Activated CD8-positive, alpha-beta T cell treated with anti-CD3 and anti-CD28 coated beads, Interleukin-2, amount 10 ng/mL, durations not matched to agents 7 days and 5 days (primary cell): Measurements from ENCODE around the gene OPN4. TPM values are rescaled to one million over a fixed set of nuclear protein-coding genes. Genes with fewer than 3 reads are reported as not detected.

Source experiments
- ATAC-seq: fragments of 150-1000 bp; cut with Tn5 transposase; one replicate; pipeline ENCODE4 v1.10.0; 2021; ENCODE audit warnings: moderate library complexity
- CTCF ChIA-PET: fragments of 350-600 bp; sonication (Branson Sonifier 250); formaldehyde crosslinking; loops from one replicate; lab custom pipeline; 2021; ENCODE audit warnings: antibody characterized with exemption; lab: Charles Lee
- POLR2A ChIA-PET: fragments of 350-600 bp; sonication (Branson Sonifier 250); formaldehyde crosslinking; loops from one replicate; lab custom pipeline; 2021; ENCODE audit warnings: antibody characterized with exemption; lab: Charles Lee
- DNase-seq: peaks from one replicate; pipeline ENCODE4 v3.0.0-alpha.2; 2020
- H3K27ac Mint-ChIP-seq: one replicate; pipeline ENCODE4 v1.8.0; 2021; ENCODE audit warnings: mild to moderate bottlenecking, mixed read lengths
- H3K27me3 Mint-ChIP-seq: one replicate; pipeline ENCODE4 v1.8.0; 2021; ENCODE audit warnings: low read depth, mixed read lengths
- H3K36me3 Mint-ChIP-seq: one replicate; pipeline ENCODE4 v1.8.0; 2021; ENCODE audit warnings: low read depth, mixed read lengths
- H3K4me1 Mint-ChIP-seq: one replicate; pipeline ENCODE4 v1.8.0; 2021; ENCODE audit warnings: low read depth, mixed read lengths
- H3K4me3 Mint-ChIP-seq: one replicate; pipeline ENCODE4 v1.8.0; 2021; ENCODE audit warnings: mild to moderate bottlenecking, mixed read lengths
- H3K9me3 Mint-ChIP-seq: one replicate; pipeline ENCODE4 v1.8.0; 2022; ENCODE audit warnings: mixed read lengths; ENCODE audit not compliant: insufficient read depth
- total RNA-seq, 2 experiments: library from RNA; stranded (reverse); gene quantifications; one replicate each; pipeline ENCODE4 v1.2.3, GENCODE V29; 2021

Gene OPN4
- total RNA-seq, 2 experiments from 2014 or later: not detected

GRCh38 chr10:86709396-86710185 lies 55.2 kb downstream of the OPN4 start:
- Mint-ChIP-seq H3K9me3 (no peaks in the 10 kb centered on the region), H3K27ac (no peak overlapping the region), H3K4me1 (peaks cover 14% of the 10 kb centered on the region), H3K4me3 (peak overlapping the region; percentile 73), H3K27me3 (no peaks in the 10 kb centered on the region), H3K36me3 (no peaks in the 10 kb centered on the region)
- no peak for ATAC-seq
- POLR2A ChIA-PET: interaction anchor here (0.5 kb wide), 1 partner anchor 308 kb away, joined by 3 read pairs; no protein-coding TSS in a partner anchor
- no peak for DNase-seq
- CTCF ChIA-PET: no interaction called here

- CTCF ChIA-PET: interaction anchor here (1.0 to 2.7 kb wide), 4 partner anchors 10 to 88 kb away, joined by 3 to 10 read pairs (median 7); no protein-coding TSS in a partner anchor
- Mint-ChIP-seq H3K4me1 (peaks cover 14% of the 10 kb centered on the region), H3K27ac (peak overlapping the region; percentile 92), H3K9me3 (no peaks in the 10 kb centered on the region), H3K27me3 (no peaks in the 10 kb centered on the region), H3K36me3 (no peaks in the 10 kb centered on the region), H3K4me3 (peak overlapping the region; percentile 73)
- ATAC-seq (peak; percentile 93), DNase-seq (peak; percentile 87)
- POLR2A ChIA-PET: interaction anchor here (1.1 to 2.8 kb wide), 3 partner anchors 16 to 310 kb away, joined by 3 to 14 read pairs (median 3); partner anchors contain the start of gene BMPR1A
Observed at GRCh38 chr10:86710987-86711512, 56.7 kb downstream of the OPN4 start.

DNA sequence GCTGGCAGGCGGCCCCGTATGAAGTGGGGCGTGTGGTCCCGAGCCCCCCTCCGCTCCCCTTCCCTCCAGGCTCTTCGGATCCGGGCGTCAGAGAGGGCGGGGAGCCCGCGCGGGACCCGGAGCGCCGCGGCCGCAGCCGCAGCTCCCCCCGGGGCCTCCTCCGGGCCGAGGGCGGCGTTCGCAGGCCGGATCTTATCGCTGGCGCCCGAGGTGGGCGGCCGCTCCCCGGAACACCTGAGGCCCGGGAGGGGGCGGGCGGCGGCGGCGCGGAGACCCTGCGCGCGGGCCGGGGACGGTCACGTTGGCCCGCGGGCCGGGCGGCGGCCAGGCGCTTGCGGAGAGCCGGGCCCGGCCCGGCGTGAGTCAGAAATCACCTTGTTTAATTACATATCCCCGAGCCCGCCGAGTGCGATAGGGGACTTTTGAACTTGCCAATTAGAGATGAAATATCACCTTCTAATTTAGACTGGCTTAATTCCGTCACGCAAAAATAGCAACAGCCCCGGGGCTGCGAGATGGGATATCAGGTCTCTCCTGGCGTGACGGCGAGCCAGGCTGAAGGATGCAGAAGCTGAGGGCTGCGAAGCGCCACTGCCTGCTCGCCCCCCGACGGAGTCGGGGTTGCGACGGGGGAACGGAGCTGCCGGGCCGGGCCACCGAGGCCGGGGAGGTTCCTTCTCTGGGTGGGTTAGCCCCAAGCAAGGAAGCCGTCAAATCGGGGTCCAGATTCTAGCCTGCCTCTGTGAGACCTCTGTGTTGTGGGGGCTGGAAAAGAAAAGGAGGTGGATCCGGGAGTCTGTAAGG lies 57.4 kb downstream of the OPN4 start:
- peaks cover 14% of the 10 kb centered on the region for H3K4me1 Mint-ChIP-seq
- no peaks in the 10 kb centered on the region for H3K9me3 Mint-ChIP-seq
- peak overlapping the region; percentile 80 for H3K4me3 Mint-ChIP-seq
- peak; percentile 56 for DNase-seq
- no peaks in the 10 kb centered on the region for H3K36me3 Mint-ChIP-seq
- ChIA-PET POLR2A (interaction anchor here (0.9 to 2.8 kb wide), 5 partner anchors 17 to 311 kb away, joined by 3 to 14 read pairs (median 3); partner anchors contain the start of gene BMPR1A), CTCF (interaction anchor here (0.9 to 2.7 kb wide), 9 partner anchors 9 to 311 kb away, joined by 3 to 10 read pairs (median 6); partner anchors contain the start of gene BMPR1A)
- peak; percentile 68 for ATAC-seq
- H3K27ac Mint-ChIP-seq: peak overlapping the region; percentile 90
- no peaks in the 10 kb centered on the region for H3K27me3 Mint-ChIP-seq

DNA sequence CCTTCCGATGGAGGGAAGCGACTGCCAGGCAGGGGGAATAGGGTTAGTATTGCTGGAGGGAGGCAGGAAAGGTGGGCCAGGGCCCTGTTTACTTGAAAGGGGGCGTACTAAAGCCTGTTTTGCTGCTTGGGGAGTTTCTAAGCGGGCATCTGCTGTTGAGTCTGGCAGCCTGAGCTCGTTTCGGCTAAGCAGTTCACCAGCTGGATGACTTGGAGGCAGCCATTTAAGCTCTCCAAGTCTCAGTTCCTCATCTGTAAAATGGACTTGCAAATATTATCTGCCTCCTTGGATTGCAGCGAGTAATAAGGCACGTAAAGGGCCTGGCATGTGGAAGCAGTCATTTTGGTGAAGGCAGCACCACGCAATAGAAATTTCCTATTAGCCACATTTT lies 58.0 kb downstream of the OPN4 start:
- CTCF ChIA-PET: interaction anchor here (0.6 to 2.7 kb wide), 10 partner anchors 9 to 312 kb away, joined by 3 to 10 read pairs (median 5); partner anchors contain the start of gene BMPR1A
- POLR2A ChIA-PET: interaction anchor here (0.9 to 2.8 kb wide), 5 partner anchors 17 to 311 kb away, joined by 3 to 14 read pairs (median 3); partner anchors contain the start of gene BMPR1A
- H3K36me3 Mint-ChIP-seq: no peaks in the 10 kb centered on the region
- peak overlapping the region; percentile 80 for H3K4me3 Mint-ChIP-seq
- no peaks in the 10 kb centered on the region for H3K9me3 Mint-ChIP-seq
- ATAC-seq (no peak), DNase-seq (peak; percentile 28)
- peaks cover 14% of the 10 kb centered on the region for H3K4me1 Mint-ChIP-seq
- no peaks in the 10 kb centered on the region for H3K27me3 Mint-ChIP-seq
- H3K27ac Mint-ChIP-seq: peak overlapping the region; percentile 90

DNA sequence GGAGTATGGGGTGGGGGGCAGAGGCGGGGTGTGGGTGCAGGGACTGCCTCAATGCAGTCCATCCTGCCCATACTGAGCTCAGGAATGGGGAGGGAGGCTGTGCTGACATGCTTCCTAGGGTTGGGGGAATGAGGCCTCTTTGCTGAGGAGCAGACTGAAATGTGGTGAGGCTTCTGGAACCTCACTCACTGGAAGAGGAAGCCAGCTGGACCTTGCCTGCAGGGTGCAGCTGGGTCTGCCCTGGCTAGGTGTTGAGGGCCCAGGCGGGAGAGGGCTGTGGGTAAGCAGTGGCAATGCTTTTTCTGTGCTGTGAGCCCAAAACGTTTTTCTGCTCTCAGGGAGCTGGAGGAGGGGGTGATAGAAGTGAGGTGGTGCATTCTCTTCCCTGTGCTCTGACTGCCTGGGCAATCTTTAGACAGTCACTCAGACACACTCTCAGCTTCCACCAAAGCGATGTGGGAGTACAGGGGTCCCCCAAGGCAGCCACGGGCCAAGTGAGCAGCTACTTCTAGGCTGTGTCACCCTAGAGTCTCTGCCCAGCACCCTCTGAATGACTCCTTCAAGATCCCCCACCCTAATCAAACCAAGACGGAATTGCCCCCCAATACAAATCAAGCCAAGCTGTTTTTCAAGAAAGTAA lies 60.9 kb downstream of the OPN4 start:
- no peaks in the 10 kb centered on the region for H3K9me3 Mint-ChIP-seq
- H3K4me3 Mint-ChIP-seq: no peak overlapping the region
- H3K4me1 Mint-ChIP-seq: peaks cover 11% of the 10 kb centered on the region
- ATAC-seq: no peak
- DNase-seq: no peak
- H3K27me3 Mint-ChIP-seq: peaks cover 3% of the 10 kb centered on the region
- ChIA-PET POLR2A (interaction anchor here (0.6 kb wide), 1 partner anchor 155 kb away, joined by 3 read pairs; no protein-coding TSS in a partner anchor), CTCF (interaction anchor here (0.9 to 1.3 kb wide), 2 partner anchors 28 to 184 kb away, joined by 3 to 4 read pairs; no protein-coding TSS in a partner anchor)
- no peaks in the 10 kb centered on the region for H3K36me3 Mint-ChIP-seq
- H3K27ac Mint-ChIP-seq: no peak overlapping the region

- Mint-ChIP-seq H3K27ac (no peak overlapping the region), H3K27me3 (peaks cover 7% of the 10 kb centered on the region), H3K9me3 (no peaks in the 10 kb centered on the region), H3K4me3 (no peak overlapping the region), H3K4me1 (peaks cover 6% of the 10 kb centered on the region), H3K36me3 (no peaks in the 10 kb centered on the region)
- CTCF ChIA-PET: interaction anchor here (0.9 to 1.3 kb wide), 2 partner anchors 27 to 183 kb away, joined by 3 to 4 read pairs; no protein-coding TSS in a partner anchor
- DNase-seq (no peak), ATAC-seq (no peak)
- POLR2A ChIA-PET: no interaction called here
Observed at GRCh38 chr10:86715836-86716235, 61.5 kb downstream of the OPN4 start.

Other genes with a start within 250 kb of the OPN4 start
- 10 to 100 TPM; 49.6 to 50.7 TPM for gene WAPL, start 132.8 kb upstream of the OPN4 start, total RNA-seq
- under 1 TPM in 1 of 2 experiments, not detected in 1; 0.05 TPM for gene LDB3, start 14.0 kb downstream of the OPN4 start, total RNA-seq
- 1 to 10 TPM; 8.0 to 9.8 TPM for gene BMPR1A, start 102.1 kb downstream of the OPN4 start, total RNA-seq